GM12865 (cell line): ENCODE measurements around the gene PCBP3.

ENCODE experiments used
- DNase-seq: peaks from one replicate; pipeline ENCODE4 v3.0.0; 2010; ENCODE audit warnings: low read depth
- H3K4me3 ChIP-seq: 2 replicates; pipeline ENCODE4 v1.5.1; 2011; ENCODE audit warnings: mild to moderate bottlenecking, low read depth, low read length, control low read depth
- CTCF ChIP-seq: IDR thresholded peaks from 2 replicates; pipeline ENCODE4 v1.5.1; 2011; ENCODE audit warnings: low read length, control low read depth, low read depth, inconsistent platforms; ENCODE audit not compliant: insufficient read depth; ENCODE audit errors: missing control alignments

The PCBP3 gene

GRCh38 chr21:45868086-45868485 is 224.6 kb downstream of the PCBP3 start:
- DNase-seq: no peak
- no peak for TF ChIP-seq CTCF
- no peak overlapping the region for H3K4me3 ChIP-seq

- TF ChIP-seq CTCF: no peak
- no peak for DNase-seq
- H3K4me3 ChIP-seq: no peak overlapping the region
Observed at GRCh38 chr21:45868488-45868887, 225.0 kb downstream of the PCBP3 start.

GRCh38 chr21:45869121-45870007 is 225.8 kb downstream of the PCBP3 start:
- no peak for DNase-seq
- no peak overlapping the region for H3K4me3 ChIP-seq
- TF ChIP-seq CTCF: no peak

GRCh38 chr21:45870421-45870820 is 226.9 kb downstream of the PCBP3 start:
- no peak for DNase-seq
- no peak for TF ChIP-seq CTCF
- H3K4me3 ChIP-seq: no peak overlapping the region

- no peak for TF ChIP-seq CTCF
- DNase-seq: no peak
- no peak overlapping the region for H3K4me3 ChIP-seq
Observed at GRCh38 chr21:45870851-45871615, 227.5 kb downstream of the PCBP3 start.

GRCh38 chr21:45871616-45872236 is 228.2 kb downstream of the PCBP3 start:
- H3K4me3 ChIP-seq: no peak overlapping the region
- no peak for DNase-seq
- no peak for TF ChIP-seq CTCF
